GM11168 (cell line): Measurements from ENCODE around the gene TUT1.

Source experiments
- in situ Hi-C: fragments of 300-500 bp; cut with MboI; formaldehyde crosslinking; loops from one replicate; pipeline ENCODE4 v1.12.0; 2022; ENCODE audit warnings: low sequenced_read_pairs; ENCODE audit not compliant: unreplicated experiment

Gene TUT1

DNA sequence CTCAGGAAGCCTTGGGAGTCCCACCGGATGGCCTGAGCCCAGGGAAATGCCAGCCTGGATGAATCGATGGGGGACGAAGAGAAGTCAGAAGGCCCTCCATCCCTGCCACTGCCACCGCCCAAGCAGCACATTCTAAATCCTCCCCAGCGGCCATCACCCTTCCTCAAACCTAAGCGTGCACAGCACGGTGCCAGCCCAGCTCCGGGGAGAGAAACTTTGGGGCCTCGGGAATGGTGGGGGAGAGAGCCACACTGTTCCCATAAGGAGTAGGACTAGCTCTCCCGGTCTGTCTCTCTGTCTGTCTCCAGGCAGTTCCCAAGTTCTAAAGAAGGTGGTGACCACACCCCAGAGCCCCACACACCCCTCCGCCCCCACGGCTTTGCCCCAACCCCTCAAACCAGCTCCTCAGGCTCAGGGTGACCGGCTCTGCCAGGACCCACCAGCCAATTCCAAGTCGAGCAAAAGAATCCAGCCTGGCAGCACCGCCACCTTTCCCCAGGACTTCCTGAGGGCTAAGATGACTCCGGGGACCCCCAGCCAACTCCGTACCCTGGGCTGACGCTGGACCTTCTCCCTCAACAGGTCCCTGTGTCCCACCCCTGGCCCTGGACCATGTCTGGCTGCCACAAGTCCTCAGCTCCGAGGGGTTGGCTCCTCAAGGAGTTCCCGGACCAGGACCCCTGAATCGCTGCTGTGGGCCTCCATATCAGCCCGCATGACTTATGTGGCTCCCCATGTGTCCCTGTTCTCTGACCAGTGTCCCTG lies 47.5 kb downstream of the TUT1 start:
- in situ Hi-C loops = no loop called here

DNA sequence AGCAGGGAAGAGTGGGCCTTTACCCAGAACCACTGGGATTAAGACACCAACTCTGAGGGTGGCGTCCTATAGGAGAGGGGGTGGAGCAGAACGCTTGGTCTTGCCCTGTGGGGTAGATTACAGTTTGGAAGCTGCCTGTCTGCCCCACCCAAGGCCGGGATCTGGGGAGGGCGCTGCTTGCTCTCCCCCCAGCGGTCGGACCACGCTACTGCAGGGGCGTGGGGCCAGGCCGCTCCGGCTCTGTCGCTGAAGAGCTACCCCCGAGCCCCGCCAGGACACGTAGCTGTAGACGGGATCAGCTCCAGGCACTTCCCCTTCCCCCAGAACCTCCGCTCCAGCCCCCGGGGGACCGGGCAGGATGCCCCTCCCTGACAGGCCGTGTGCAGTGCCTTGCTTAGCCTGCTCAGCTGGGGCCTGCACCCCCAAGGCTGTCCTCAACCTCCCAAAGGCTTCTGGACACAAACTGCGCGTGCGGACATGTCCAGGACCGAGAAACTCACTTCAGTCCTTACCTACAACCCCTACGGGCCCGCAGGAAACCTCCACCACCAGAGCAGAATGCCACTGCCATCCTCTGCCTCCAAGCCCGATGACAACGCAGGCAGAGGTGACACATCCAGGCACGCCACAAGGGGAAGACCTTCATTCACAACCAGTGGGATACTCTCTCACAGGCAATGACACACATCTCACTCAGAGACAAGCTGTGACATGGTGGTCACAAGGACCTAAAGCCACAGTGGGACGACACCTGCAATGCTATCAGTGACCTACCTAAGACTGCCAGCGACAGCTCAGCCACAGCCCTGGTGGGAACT lies 48.4 kb downstream of the TUT1 start:
- in situ Hi-C loops = no loop called here

DNA sequence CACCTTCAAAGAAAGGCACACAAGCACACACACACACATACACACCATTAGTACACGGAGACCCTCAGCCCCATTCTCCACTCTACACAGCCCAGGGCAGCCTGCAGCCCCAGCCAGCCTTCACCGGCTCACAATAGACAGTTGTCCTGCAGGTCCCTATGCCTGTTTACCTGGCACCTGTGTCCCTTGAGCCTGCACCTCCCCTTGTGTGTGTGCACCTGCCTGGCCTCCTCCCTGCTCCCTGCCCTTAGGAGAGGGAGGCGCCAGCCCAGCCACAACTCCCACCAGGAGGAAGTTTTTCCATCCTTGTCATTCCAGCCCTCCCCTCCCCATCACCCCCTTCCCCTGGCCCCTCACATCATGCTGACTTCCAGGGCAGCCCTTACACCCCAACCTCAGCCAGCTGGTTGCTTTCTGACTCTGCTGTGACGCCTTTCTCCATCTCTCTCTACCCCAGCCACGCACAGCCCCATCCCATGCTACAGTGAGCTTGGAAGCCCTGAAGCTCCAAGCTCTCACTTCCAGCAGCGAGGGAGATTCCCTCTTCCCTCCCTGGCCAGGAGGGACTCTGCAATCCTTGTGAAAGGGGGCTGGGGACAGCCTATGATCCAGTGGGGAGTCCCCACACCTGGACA lies 49.1 kb downstream of the TUT1 start:
- in situ Hi-C loops = no loop called here

DNA sequence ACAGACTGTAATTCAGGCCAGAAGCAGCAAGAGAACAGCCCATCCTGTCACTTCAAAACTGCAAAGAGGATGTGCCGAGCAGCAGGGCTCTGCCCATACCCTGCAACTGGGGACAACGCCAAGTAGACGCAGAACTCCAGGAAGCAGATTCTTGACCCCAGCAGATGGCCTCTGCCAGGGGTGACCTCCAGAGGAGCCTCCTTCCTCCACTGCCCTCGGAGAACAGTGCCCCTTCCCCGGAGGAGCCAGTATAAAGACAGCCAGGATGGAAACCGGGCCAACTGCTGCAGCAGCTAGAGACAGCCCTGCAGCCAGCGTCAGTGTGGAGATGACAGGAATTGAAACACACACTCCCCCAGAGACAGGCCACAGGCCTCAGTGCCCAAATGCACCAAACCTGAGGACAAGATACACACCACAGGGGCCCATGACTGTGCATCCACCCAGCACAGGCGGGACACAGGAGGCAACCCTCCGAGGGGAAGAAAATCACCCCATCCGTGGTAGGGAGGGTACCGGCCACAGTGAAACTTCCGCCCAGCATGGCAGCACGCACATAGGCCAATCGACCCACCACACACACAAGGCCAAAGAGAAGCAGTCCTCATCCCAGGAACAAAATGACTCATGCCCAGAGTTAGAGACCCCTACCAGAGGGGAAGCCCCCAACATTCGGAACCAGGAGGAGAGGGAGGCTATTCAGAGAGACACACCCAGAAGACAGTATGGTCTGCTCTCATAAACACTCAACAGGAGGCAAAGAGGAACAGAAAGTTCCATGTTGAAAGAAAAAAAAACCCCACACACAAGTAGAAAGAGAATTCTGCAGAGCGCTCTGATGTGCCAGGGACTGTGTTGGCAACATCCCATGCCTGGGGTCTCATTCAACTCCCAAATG lies 50.3 kb downstream of the TUT1 start:
- in situ Hi-C loops = no loop called here

DNA sequence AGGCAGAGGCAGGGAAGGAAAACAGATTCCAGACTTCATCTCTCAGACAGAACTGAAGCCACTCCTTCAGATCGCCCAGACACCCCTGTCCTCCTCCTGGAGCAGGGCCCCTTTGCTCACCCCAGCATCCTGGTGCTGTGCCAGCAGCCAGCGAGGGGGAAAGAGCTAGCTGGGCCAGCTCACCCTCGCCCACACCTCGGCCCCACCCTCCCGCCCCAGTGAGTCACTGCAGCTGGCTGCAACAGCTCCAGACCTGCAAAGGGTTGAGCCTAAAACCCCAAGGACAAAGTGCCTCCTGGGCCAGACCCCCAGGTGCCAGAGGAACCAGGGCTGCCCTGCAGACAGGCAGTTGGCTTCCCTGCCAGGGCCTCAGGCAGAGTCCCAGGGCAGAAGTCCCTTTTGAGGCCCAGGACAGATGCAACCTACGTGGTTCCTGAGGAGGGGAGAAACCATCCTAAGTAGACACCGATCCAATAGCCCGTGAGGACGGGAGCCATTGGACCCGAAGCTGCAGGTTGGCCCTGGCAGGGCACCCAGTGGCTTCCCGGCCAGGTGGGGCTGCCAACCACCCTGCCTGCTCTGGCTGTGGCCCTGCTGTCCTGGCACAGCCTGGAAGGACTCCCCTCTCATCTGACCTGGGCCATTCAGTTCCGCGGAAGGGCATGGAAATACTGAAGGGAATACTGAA lies 51.9 kb downstream of the TUT1 start:
- in situ Hi-C loops = no loop called here

DNA sequence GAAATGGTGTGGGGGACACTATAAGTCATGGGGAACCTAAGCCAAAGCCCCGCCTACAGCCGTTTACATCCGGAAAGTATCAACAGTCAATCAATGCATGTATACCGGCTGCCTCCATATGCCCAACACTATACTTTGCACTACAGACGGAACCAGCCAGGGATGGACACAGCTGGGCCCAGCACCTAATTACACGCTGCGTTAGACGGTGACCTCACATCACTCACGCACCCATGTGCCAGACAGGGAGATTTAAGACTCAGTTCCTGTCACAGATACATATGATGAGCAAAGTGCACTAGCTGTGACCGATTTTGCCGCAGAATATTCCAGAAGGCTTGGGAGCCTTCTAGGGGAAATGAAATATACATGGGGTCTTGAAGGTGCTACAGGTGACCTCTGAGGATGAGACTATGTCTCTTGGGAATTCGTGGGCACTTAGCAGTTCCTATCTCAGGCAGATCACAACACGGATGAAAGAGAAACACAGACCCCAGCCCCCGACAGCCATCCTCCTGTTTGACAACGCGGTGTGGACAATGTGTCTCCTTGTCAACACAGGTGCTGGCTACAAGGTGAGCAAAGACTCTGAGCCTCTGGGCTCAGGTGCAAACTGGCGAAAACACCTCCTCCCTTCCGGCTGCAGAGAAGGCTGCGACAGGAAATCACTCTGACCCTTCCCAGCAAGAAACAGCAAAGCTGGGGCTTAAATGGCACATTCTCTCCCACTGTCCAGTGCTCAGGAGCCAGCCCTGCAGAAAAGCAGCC lies 52.7 kb downstream of the TUT1 start:
- in situ Hi-C loops = no loop called here

DNA sequence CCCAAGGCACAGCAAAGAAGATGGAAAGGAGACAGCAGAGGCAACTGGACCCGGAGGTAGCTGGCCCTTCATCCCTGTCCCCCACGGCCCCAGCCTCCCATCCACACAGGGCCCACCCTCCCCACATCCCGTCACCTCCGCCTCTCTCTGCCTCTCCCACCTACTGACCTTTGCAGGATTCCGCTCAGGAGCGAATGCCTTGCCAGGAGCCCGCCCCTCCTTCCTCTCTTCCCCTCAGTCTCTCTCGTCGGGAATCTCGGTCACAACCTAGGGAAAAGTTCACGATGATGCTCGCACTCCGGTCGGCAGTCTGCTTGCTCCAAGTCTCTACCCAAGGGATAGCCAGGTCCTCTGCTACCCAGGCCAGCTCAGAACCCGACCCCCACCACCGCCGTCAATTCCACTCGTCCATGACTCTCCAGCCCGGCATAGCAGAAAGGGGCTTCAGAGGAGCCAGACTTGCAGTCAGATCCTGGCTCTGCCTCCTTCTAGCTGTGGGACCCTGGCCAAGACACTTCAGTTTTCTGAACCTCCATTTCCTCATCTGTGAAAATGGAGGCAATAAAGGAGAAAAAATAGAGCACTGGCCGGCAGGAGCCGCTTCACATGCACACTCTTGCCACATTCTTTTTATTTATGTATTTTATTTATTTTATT lies 54.9 kb downstream of the TUT1 start:
- in situ Hi-C loops = no loop called here

DNA sequence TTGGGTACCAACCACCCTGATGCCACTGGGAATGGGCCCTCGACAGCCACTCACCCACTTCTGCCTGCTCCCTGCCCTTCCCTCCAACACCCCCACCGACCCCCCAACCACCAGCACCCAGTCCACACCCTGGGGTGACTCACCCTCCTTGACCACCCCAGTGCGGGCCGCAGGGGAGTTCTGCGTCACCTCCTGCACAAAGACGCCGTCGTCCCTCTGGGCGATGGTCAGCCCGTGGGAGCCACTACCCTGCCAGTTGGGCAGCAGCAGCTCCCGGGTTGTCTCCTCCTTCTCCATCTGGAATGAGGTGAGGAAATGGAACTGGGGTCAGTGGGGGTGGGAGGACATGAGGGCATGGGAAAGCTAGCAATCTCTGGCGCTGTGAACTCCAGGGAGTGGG lies 55.5 kb downstream of the TUT1 start:
- in situ Hi-C loops = no loop called here

DNA sequence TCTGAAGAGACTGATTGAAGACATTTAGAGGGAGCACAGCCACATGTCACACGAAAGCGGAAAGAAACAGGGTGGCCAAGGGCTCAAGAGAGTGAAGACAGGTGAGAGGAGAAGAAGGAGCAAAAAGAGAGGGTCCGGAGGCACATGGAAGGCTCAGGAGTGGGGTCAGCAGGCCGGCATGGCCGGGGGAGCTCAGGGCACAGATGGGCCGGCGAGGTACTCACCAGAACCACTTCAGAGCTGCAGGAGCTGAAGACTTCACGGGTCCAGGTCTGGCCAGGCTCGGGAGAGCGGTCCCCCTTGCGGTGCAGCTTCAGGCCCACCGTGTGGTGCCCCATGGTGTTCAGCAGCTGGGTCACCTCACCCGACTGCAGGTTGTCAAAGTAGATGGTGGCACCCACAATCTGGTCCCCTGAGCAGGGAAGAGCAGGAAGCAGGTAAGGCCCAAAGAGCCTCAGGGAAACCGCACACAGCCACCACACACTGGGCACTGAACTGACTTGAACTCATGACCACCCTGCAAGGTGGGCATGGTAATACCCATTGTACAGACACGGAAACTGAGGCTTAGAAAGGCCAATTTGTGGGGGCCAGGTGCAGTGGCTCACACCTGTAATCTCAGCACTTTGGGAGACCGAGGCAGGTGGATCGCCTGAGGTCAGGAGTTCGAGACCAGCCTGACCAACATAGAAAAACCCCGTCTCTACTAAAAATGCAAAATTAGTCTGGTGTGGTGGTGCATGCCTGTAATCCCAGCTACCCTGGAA lies 56.4 kb downstream of the TUT1 start:
- in situ Hi-C loops = no loop called here

DNA sequence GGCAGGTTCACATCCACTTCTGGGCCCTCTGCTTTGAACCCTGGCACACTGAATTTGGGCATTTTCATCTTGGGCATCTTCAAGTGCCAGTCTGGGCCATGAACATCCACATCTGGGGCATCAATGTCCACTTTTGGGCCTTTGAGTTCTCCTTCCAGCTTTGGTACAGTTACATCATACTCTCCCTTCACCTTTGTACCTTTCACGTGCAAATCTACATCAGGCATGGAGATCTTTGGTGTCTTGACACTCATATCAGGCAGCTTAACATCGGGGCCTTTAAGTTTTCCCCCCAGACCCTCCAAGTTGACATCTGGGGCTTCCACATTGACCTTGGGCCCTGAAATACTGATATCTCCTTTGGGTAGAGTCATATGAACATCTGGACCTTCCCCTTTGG lies 59.2 kb downstream of the TUT1 start:
- in situ Hi-C loops = no loop called here
